ENCODE results near the gene TMEM169.
"Not testable (repeated sequence)": the region's sequence is repeated elsewhere in the genome, so short reads cannot be mapped to it uniquely, and the experiment has no call there.

Gene TMEM169

DNA sequence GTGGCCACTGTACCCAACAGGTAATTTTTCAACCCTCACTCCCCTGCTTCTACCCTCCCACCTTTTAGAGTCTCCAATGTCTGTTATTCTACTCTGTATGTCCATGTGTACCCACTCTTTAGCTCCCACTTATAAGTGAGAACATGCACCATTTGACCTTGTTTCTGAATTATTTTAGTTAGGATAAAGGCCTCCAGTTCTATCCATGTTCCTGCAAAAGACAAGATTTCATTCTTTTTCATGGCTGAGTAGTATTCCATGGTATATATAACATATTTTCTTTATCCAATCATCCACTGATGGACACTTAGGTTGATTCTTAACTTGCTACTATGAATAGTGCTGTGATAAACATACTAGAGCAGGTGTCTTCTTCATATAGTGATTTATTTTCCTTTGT lies 9.2 kb upstream of the TMEM169 start:
- no peak for DNase-seq

DNA sequence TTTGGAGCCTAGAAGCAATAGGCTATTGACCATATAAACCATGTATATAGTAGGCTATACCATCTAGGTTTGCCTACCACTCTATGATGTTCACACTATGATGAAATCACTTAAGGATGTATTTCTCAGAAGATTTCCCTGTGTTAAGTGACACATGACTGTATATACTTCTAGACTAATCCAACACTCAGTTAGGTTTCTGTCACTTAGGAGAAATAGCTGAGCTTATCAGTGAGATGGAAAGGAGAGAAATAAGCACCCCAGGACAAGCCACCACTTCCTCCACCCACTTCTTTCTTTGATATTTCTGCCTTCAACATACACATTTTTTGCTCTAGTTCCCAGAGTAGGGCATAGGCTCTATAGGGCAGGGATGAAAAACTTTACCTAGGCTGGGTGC lies 7.9 kb upstream of the TMEM169 start:
- DNase-seq = no peak

DNA sequence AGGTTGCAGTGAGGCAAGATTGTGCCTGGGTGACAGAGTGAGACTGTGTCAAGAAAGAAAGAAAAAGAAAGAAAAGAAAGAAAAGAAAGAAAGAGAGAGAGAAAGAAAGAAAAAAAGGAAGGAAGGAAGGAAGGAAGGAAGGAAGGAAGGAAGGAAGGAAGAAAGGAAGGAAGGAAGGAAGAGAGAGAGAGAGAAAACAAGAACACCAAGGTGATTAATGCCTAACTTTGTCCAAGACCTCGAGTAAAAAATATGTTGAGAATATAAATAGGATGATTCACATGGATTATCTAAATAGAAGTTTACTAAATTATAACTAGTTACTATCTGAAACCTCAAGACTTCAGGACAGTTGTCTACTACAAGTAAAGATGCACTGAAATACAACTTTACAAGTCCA lies 7.3 kb upstream of the TMEM169 start:
- no peak for DNase-seq

DNA sequence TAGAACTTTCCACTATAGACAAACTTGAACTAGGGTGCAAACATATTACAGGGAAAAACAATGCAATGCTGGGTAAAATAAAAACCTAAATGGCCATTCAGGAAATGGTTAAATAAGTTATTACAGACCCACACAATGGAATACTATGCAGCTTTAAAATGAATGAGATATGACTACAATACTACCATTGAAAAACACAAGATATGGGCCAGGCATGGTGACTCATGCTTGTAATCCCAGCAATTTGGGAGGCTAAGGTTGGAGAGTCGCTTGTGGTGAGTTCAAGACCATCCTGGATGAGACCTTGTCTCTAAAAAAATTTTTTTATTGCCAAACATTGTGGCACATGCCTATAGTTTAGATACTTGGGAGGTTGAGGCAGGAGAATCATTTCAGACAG lies 6.9 kb upstream of the TMEM169 start:
- DNase-seq = no peak

DNA sequence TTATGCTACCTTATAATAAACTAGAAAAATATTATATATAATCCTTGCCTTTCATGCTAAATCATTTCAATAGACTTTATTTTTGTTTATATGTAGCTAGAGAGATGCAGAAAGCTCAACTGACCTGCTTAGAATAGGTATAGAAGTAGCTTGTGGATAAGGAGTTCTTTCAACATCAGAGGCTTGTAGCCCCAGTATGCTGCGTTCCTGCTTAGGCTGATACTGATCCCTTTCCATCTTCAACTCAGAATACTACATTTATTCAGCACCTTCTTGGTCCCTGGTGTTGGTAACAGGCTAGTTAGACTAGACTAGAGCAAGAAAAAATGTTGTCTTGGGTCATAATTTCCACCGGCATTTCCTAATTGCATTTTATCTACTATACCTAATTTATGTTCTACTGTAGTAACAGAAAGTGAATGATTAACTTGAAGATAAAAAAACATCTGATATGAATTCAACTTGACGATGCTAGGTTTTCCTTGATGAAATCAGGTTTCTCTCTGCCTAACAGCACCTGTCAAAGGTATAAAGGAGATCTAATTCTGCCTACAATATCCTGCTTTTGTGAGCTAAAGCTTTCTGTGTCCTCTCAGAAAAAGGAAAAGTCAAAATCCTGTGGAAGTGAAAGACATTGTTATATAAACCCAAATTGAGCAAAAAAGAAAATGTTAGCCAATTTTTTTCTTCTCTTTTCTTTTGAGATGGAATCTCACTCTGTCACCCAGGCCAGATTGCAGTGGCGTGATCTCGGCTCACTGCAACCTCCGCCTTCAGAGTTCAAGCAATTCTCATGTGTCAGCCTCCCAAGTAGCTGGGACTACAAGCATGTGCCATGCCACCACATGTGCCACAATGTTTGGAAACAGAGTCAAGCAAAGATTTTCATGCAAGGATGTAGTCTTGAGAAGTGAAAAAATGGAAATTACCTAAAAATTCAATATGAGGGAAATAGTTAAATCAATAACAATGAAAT lies 5.9 kb upstream of the TMEM169 start:
- no peak for DNase-seq

DNA sequence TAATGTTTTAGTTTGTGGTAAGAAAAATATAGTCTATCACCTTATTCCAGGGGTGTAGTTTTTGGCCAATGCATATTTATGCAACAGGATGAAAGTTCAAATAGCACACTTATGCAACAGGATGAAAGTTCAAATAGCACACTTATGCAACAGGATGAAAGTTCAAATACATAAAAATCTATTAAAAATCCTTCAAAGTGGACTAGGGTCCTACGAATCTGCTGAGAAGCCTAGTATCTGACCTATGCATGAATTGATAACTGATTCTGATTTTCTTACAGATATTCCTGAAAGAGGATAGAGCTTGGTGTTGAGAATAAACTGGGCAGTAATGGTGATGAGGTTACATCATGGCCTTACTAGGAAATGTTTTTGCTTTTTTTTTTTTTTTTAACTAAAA lies 2.9 kb upstream of the TMEM169 start:
- no peak for DNase-seq

DNA sequence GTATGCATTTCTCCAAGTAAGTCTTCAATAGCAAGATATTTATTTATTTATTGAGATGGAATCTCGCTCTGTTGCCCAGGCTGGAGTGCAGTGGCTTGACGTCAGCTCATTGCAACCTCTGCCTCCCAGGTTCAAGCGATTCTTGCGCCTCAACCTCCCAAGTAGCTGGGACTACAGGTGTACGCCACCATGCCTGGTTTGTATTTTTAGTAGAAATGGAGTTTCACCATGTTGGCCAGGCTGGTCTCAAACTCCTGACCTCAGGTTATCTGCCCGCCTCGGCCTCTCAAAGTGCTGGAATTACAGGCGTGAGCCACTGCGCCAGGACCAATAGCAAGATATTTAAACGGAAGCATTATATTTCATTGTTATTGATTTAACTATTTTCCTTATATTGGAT lies 1.7 kb upstream of the TMEM169 start:
- DNase-seq = not testable (repeated sequence)

DNA sequence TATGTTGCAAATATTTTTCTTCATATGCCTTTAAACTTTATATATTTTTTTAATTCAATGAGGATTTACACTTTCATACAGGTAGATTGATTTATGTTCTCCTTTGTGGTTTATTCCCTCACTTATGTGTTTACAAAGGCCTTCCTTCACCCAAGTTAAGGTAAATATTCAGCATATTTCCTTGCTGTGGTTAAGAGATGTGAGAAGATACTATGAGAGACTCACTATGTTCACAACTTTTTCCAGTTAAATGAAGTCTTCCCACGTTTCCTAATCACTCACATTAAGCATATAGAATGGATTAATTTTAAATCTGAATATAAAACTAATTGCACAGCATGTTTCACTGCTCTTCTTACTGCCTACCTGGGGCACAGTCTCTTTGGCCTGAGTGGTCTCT lies 707 bp upstream of the TMEM169 start:
- DNase-seq = no peak

DNA sequence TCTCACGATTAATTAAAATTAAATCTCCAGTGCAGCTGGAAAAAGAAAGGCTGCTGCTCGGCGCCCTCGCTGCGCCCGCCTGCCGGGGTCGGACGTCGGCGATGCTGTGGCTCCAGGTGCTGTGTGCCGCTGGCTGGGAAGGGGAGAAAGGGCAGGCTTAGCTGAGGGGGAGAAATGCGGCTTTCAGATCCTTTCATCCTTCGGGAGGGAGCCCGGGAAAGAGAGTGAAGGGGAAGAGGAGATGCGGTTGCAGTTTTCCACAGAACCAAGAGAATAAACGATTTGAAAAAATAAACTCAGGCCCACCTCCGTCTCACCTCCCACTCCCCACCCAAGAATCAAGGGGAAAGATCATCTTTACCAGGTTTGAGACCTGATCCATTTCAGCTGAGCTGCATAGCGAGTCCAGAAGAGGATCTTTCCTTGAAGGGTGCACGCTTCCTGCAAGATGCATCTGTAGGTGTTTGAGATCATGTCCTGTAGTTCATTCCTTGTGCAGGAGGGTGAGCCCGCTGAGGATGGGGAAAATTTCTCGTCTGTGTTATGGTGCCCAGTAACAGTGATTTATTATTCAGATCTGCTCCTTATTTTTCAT lies 495 bp downstream of the TMEM169 start:
- DNase-seq = peak; percentile 26

DNA sequence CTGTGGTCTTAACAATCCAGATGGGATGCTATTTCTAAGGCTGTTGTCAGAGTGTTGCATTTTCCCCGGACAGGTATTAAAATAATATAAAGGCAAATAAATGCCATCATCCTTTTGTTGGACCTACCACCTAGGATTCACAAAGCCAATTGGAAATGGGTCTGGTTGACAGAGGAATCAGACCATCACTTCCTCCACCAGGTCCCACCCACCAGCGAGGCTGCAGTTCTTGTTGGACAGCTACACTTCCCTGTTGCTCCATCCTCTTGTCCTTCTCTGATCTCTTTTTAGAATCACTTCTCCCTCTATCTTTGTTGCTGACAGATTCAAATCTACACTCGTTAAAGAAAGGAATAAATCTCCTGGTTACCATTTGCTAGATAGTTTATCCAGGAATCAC lies 1.1 kb downstream of the TMEM169 start:
- no peak for DNase-seq

DNA sequence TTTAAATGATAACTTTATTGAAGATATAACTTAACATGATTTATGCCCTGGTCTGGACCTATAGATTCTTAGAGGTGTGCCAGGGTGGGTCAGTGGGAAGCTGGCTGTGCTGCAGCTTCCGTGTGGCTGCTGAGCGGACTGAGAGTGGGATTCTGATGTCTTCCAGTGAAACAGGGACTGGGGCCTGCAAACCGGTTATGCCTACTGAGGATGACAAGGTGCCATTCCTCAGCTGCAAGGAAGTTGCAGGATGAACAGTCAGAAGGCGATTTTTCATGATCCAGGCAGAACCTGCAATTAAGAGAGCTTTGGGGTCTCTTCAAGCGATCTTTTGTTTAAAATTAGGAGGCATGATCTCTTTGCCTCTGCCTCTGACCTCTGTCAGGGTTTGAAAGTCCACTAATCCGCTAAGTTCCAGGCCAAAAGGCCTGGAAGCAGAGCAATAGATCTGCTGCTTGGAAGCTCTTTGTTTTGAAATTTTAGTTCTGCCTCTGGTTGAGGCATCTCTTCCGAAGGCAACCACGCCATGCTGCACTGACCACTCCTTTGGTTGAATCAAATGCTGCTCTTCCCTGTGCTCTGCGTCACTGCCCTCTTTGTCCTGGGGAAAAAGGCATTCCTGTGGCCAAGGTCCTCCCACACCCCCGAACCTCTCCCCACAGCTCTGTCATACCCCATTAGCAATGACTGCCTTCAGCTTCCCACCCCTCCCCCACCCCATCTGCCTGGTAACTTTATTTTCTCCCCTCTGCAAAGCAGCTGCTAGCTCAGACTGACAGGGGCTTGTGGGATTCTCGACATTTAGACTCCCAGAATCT lies 2.0 kb downstream of the TMEM169 start:
- no peak for DNase-seq

DNA sequence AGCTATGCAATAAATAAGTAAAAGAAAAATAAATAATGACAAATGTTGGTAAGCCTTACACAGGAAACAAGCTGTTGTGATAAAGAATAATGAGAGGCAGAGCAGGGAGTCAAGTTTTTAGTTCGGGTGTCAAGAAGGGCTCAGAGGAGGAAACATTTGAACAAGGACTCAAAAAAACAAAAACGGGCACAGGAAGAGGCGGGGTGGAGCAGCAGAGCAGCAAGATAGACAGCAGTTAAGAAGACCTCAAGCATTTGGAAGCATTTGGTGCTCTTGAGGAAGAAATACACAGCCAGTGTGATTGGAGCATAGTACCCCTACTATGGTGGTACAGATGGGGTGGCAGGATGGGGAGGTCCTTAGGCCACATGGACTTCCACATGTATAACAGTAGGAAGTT lies 2.8 kb downstream of the TMEM169 start:
- DNase-seq = peak; percentile 28

DNA sequence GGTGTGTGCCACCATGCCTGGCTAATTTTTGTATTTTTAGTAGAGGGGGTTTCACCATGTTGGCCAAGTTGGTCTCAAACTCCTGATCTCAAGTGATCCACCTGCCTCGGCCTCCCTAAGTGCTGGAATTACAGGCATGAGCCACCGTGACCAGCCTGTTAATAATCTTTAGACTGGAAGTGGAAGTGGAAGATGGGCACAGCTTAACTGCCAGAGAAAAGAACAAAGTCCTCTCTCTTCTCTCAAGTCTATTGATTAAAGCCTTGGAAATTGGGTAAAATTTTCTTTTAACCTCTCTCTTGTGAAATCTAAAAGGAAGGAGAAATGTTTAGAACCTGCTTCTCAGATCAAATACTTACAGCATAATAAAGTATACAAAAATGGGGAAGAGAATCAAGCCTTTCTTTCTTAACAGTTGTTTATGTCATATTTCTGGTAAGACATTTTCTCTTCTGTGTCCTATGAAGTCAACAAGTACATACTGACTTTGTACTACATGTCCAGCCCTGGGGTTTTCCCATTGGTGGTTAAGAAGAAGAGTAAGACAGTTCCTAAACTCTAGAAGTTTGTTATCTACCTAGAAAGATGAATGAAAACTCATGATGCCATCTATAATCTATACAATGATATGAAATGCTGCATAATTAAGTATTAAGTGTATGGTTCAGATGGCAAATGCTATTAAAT lies 4.6 kb downstream of the TMEM169 start:
- DNase-seq = no peak

DNA sequence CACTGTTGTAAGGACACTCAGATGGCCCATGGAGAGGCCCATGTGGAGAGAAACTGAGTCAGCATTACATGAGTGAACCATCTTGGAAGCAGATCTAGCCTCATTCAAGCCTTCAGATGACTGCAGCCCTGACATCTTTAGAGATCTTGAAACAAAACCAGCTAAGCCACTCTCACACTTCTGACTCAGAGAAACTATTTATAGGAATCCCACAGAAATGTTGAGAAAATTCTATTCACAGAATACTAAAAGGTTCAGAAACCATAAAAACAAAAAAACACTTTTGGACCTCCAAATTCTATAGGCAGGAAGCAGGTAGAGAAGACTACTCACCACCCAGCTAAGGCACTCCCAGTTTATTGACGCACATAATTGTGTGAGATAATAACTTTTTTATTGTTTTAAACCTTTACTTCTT lies 8.7 kb downstream of the TMEM169 start:
- DNase-seq = no peak

DNA sequence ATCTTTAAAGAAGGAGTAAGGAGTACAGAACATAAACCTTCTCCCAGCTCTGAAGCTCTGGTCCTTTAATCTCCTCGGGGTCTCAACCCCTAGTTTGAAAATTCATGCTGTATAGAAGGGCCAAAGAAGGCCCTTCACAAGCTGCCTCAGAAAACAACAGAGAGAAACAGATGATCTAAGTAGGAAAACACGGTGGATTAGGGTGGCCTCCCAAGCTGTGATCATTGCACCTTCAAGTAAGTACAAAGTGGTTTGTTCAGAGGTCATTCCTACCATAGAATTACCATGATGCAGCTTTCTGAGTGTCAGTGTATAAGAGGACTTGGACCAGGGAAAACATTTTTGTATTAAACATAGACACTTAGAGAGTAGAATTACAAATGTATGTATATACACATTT lies 10.9 kb downstream of the TMEM169 start:
- DNase-seq = no peak

DNA sequence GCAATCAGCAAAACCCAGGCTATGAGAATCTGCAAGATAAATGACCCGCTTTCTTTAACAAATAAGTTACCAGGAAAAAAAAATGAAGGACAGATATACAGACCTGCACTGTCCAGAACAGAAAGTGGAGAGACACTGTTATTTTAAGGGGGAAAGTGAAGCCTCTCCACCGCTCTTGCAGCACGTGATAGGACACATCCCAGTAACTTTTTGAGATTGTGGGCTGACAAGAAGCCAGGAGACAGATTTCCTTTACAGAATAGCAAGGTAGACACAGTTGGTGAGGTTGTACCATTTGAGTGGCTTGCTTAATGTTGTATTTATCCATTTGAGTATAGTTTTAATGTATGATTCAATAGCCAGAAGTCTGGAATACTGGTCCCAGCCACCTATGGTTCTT lies 13.0 kb downstream of the TMEM169 start:
- DNase-seq = no peak

DNA sequence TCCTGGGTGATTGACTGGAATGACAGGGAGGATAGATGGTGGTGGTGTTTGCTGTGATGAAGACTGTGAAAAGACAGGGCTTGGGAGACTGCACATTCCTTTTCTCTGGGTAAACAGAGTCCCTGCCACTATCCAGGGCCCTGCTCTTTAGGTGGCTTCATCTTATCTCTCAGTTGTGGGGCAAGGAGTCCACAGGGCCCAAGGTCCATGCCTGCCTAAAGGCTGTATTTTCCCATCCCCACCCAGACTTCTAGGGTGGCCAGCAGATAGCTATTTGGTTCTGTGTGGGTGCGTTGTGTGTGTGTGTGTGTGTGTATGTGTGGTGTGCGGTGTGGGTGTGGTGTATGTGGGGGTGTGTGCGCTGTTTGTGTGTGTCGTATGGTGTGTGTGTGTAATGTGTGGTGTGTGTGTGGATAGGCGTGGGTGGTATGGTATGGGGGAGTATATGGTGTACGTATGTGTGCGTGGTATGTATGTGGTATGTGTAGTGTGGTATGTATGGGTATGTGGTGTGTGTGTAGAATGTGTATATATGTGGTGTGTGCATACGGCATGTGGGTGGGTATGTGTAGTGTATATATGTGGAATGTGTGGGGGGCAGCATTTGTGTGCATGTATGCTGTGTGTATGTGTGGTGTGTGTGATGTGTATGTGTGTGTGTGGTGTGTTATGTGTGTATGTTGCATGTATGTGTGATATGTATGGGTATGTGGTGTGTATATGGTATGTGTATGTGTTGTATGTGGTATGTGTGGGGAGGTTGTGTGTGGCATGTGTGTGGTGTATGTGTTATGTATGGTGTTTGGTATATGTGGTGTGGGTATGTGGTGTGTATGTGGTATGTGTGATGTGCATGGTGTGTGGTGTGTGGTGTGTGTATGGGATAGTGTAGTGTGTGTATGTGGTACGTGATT lies 17.0 kb downstream of the TMEM169 start:
- DNase-seq = no peak

DNA sequence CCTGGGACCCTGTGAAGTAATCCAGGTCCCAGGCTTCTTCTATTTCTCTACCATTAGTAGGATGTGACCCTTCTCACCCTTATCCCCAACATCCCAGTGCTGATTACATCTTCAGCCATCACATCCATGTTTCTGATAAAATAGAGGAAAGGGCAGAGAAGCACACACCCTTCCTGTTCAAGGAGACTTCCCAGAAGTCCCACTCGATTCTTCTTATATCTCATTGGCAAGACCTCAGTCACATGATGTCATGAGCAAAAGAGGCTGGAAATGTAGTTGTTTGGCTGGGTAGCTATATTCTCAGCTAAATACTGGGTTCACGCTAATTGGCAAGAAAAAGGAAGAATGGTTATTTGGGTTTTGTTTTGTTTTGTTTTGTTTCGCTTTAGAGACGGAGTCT lies 19.4 kb downstream of the TMEM169 start:
- DNase-seq = no peak

DNA sequence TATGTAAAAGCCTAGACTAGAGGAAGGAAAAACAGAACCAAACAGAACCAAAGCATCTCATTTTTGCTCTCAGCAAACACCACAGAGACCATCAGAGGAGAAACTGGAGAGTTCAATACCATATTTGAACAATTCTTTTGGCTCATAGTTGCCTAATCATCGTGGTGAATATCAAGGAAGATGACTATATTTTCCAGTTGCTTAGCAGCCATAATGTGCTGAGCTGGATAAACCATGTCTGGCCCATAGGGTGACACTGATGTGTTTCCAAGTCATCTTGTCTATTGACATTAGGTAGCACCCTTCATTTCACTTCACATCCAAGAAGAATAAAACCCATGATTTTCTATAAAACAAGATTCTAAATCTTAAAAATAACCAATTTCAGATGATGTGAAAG lies 21.5 kb downstream of the TMEM169 start:
- no peak for DNase-seq

DNA sequence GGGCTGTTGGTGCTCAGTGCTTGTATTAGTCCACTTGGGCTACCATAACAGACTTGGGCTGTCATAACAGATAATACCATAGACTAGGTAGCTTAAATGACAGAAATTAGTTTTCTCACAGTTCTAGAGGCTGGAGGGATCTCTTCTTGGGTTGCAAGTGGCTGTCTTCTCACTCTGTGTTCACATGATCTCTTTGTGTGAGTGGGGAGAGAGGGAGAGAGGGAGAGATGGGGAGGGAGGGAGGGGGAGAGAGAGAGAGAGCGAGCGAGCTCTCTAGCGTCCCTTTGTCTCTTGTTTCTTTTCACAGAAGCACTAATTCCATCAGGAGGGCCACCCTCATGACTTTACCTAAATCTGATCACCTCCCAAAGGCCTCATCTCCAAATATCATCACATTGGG lies 23.0 kb downstream of the TMEM169 start:
- DNase-seq = no peak

DNA sequence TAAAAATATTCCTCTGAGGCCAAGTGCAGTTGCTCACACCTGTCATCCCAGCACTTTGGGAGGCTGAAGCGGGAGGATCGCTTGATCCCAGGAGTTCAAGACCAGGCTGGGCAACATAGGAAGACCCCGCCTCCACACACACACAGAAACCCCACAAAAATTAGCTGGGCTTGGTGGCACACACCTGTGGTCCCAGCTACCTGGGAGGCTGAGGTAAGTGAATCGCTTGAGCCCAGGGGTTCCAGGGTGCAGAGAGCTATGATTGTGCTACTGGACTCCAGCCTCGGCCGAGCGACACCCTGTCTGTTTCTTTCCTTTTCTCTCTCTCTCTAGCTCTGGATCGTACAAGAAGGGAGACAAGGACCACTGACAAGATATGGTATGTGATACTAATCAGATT lies 25.6 kb downstream of the TMEM169 start:
- no peak for DNase-seq

DNA sequence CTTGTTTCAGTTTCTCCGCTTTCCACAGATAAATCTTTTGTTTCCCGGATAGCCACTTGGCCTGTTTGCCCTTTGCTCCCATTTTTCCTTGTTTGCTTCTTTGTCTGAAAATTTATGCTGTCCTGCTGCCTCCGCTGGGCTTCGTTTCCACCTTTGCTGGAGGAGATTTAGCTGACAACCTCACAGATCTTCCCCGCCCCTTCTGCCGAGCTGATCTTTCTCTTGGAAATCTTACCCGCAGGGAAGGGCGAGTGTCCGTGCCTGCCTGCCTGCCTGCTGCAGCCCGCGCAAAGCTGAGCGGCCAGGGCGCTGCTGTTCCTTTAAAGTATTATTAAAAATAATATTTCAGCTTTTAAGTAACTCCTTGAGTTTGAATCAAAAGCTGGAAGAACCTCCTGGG lies 26.0 kb downstream of the TMEM169 start:
- no peak for DNase-seq

All from activated CD4-positive, alpha-beta T cell treated with anti-CD3 and anti-CD28 coated beads for 48 hours (primary cell).